CD4-positive, alpha-beta T cell treated with Interleukin-17A for 1 hour (primary cell): ENCODE measurements around the gene C1orf216.
A peak's percentile ranks its signal among the peaks of the same experiment; 100 is the strongest.
"Not testable (repeated sequence)": the region's sequence is repeated elsewhere in the genome, so short reads cannot be mapped to it uniquely, and the experiment has no call there.

Experiments
- DNase-seq: peaks from one replicate; pipeline ENCODE4 v3.0.0-alpha.2; 2020

C1orf216 gene, protein sequence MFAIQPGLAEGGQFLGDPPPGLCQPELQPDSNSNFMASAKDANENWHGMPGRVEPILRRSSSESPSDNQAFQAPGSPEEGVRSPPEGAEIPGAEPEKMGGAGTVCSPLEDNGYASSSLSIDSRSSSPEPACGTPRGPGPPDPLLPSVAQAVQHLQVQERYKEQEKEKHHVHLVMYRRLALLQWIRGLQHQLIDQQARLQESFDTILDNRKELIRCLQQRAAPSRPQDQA

GRCh38 chr1:35718492-35719336 lies at the start of gene C1orf216:
C1orf216 (minus strand) TSS chr1:35718884; CDS start chr1:35716321, 2,563 bp downstream.
- peak; percentile 75 for DNase-seq

- DNase-seq: no peak
Observed at GRCh38 chr1:35764283-35764682, 45.6 kb upstream of the C1orf216 start.

DNA sequence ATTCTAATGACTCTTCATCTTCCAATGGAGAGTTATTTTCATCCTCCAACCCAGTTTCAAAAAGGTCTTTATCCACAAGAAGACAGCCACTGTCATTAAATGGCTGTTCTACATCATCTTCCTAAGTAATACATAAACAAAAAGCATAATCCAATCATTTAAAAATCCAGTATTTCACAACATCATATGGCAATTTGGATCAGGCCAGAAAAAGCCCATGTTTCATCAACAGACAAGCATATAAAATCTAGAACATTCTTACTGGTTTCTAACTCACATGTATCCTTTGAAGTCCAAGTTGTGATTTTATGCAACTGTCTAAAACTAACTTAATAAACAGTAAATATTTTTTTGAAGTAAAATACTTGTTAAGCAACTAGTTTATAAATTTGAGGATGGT lies 44.5 kb upstream of the C1orf216 start:
- no peak for DNase-seq

GRCh38 chr1:35762141-35762540 lies 43.5 kb upstream of the C1orf216 start:
- no peak for DNase-seq

DNA sequence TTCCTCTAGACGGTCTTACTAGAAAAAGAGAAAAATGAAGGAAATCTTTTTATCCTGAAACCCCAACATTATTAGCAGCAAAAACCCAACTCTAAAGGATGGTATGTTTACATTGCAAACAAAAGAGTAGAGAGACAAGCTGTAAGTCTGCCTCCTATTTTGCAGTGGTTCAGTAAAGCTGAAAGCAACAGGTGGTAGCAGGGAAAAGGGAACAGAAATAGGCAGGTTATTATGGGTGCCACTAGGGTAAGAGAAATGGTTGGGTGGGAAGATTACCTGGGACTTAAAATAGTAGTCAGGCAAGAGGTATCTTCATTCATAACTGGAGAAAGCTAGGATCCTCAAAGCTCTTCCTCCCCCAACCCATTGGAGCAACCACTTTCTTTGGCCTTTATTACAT lies 37.4 kb upstream of the C1orf216 start:
- no peak for DNase-seq

DNA sequence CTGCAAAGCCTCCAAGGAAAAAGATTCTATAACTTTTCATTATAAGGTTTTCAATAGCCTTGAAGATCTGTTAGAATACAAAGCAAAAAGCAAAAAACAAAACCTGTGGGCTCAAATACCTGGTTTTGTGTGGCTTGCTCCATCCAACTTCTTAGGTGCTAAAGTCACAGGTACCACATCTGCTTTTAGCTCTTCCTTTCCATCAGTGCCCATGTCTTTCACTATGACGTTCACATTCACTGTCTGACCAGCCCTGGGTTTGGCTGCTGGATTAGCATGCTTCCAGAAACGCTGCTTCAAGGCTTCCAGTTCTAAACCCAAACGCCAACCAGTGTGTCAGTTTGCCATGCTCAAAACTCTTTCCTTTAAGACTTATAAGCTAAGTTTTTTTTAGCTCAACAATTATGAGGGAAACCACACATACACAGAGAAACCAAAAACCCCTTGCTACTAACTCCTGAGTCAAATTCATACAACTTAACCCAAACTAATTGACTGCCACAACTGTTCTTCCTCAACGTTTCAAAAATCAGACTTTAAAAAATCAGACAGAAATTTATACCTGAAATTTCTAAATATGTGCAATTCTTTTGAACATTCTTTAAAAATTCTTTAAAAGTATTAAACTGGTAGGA lies 35.1 kb upstream of the C1orf216 start:
- no peak for DNase-seq

DNA sequence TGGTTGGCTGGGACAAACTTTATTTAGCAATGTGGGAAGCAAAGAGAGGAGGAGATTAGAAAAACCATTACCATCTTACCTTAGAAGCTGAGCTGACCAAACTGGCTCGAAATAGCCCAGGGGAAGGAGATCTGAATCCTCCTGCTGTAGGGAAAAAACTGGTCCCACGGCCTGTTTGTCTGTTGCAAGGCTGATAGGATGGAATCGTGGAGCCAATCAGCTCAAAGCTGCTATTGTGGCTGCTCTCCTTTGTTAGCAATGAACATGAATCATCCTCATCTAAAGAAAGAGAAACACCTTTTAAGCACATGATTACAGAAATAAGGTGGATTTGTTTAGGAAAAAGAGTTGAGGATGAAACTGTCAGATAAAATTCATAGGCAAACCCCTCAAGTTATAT lies 29.6 kb upstream of the C1orf216 start:
- no peak for DNase-seq

DNA sequence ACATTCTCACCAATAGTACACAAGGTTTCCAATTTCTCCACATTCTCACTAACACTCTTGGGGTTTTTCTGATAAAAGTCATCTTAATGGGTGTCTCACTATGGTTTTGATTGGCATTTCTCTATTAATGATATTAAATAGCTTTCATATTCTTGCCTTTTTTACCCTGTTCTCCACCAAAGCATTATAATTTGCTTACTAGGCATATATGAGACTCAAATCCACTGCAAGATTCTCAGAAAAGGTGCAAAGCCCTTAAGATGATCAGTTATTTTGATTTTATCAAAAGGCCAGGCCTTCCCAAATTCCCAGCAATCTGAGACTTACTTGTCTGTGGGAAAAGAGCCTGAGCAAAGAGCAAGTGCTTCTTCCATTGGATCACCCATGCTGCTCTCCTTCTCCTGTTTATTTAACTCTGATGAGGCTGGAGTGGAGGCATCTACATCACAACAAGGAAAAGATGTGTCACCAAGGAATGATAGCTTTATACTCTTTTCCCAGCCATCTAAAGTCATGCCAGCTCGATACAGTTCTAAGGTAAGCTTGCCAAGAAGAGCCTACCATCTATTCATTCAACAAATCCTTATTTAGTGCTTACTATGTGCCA lies 26.5 kb upstream of the C1orf216 start:
- DNase-seq: no peak

DNA sequence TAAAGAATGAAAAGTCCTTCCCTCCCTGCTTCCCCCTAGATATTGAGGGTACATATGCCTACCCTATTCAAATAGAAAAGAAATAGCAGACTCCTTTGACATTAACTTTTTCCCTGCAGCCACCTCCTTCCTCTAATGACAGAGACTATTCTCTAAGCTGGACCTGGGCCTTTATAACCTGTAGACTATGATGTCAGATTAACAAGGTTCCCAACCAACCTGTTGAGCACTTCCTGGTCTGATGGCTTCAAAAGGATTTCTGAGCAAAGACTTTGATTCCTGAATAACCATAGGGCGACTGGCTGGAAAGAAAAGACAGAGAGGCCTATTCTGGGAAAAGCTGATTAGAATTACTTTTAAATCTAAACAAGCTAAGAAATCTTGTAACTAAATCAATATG lies 18.4 kb upstream of the C1orf216 start:
- DNase-seq: no peak

DNA sequence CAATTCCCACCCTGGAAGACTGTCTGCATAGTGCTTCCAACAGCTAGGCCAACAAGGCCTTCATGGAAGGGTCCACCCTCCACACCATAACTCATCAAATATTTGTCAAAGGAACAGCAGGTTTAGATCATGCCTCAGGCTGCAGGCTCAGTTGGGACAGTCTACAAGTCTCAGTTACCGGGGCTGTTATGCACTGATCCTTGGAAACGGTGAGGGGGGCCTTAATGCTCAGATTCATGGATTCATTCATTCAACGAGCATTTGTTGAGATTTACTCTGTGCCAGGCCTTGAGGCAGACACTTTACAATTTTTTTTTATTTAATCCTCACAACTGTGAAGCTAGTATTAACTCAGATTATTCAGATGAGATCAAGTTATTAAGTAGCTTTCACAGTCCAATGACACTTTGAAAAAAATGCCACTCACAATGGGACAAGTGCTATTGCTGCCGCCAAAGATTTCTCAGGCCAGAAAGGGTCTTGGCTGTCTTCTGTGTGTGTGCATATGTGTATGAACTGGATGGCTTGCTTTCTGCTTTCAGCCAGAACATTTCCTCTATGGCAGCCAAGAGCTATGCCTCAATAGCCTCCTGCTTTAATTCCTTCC lies 8.9 kb upstream of the C1orf216 start:
- DNase-seq: no peak

DNA sequence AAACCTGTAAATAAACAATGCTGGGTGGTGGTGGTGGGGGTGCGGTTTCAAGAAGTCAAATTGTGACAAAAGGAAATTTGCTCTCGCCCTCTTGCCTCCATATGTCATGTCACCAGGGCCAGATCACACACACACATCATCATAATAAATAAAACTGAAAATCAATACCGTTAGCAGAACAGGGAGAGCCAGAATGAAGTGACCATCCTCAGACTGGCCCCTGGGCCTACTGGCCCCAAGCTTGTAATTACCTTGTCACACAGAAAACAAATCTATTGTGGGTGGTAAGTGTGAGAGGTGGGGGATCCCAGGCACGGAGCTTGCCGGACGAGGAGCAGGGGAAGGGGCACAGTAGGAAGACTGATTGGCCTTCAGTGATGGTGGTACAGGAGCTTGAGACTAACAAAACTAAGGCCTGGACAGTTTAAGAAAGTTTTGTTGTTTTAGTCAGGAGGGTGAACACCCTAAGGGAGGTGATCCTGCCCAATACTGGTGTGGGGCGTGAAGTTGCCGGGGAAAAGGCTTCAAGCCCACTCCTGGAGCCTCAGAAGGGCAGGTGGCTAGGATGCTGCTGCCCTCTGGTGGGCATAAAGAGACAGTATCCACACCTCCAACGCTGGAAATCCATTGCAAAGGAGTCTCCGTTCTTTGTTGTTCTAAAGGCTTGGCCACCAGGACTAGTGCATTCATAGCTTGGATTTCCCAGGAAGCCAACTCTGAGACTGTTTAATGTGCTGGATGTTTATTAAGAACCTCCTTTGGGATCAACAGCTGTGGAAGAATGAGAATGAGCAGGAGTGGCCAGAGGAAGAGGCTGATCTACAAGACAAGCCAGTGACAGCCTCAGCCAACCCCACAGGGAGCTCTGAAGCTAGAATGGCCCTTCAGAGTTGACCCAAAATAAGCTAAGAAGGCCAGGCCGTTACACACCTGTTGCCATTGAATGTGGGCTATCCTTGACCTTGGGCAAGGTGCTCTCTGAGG lies 8.1 kb upstream of the C1orf216 start:
- DNase-seq: peak; percentile 67

- no peak for DNase-seq
Observed at GRCh38 chr1:35725596-35725995, 6.9 kb upstream of the C1orf216 start.

DNA sequence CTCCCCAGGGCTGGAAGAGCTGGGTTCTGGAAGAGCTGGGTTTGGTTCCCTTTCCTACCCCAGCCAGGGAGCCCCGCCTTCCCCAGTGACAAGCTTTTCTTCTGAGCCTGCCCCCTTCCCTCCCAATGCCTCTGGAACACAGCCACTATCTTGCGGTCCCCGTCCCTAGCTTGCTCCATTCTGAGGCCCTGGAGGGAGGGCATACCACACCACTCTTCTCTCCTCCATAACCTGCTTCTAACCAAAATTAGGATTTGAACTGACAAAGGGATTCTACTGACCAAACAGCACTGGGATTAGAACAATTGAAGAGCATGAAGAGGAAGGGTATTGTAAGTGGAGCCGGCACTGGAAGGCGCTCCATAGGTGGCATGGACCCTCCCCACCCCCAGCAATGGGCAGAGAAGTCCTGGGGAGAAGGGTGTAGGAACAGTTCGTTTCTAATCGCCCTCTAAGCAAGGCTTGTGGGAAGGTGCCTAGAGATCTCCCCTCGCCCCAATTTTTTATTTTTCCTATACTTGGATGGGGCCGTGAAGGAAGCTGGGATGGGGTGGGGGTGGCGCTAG lies 690 bp downstream of the C1orf216 start:
- DNase-seq: no peak

- peak; percentile 83 for DNase-seq
Observed at GRCh38 chr1:35715568-35716002, 3.1 kb downstream of the C1orf216 start.

DNA sequence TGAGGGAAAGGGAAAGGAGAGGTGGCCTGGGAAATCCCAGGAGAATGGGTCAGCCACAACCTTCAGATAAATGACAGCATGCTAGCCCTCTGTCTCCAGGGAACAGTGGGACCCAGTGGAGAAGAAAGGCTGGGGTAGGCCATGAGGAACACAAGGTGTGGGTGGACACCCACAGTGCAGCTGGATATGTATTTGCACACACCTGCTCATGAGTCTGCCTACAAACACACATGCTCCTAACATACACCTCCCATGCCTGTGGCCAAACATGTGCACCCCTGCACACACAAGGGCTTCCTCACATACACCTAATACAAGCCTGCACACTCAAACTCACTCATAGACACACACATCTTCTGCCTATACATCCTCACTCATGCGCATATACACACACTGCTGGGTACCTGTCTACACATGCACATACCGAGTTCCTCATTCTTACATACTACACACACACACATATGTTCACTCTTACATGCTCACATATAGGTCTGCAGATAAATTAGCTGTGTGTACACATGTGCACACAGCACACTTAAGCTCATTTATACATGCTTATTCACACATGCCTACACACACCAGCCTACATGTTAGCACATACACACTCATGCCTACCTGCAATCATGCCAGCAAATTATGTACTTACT lies 3.6 kb downstream of the C1orf216 start:
- no peak for DNase-seq

- DNase-seq: not testable (repeated sequence)
Observed at GRCh38 chr1:35711098-35711497, 7.6 kb downstream of the C1orf216 start.

DNA sequence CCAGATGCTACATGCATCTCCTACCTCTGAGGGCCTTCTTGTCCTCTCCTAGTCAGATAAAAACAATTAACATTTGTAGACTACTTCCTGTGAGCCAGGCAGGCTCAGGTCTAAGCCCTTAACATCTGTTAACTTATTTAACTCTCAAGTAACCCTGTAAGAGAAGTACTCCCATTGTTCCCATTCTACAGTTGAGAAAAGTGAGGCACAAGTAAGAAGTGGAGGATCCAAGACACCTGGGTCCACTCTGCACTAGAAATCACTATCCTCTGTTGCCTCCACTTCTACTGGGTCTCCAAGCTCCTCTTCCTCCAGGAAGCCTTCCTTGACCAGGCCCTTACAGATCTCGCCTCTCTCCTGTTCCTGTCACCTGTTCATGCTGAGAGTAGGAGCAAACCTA lies 9.7 kb downstream of the C1orf216 start:
- no peak for DNase-seq

DNA sequence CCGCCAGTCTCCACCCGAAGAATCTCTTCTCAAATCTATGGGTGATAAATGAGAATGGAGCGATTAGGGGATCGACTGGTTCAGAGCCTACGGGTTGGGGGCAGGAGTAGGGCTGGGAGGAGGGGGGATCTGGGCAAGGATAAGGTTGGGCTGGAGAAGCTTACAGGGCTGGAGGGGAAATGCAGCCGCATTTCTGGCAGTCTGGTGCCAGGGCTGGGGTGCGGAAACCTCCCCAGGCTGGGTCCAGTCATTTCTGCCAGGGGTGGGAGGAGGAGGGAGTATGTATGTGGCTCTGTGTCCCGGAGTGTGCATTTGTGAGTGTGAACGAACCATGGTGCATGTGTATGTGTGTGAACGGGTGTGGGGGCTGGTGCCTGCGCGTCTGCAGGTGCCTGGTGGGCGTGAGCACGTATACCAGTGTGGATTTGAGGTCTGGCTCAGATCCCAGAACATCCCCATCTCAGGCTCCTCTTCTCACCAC lies 10.2 kb downstream of the C1orf216 start:
- no peak for DNase-seq

DNA sequence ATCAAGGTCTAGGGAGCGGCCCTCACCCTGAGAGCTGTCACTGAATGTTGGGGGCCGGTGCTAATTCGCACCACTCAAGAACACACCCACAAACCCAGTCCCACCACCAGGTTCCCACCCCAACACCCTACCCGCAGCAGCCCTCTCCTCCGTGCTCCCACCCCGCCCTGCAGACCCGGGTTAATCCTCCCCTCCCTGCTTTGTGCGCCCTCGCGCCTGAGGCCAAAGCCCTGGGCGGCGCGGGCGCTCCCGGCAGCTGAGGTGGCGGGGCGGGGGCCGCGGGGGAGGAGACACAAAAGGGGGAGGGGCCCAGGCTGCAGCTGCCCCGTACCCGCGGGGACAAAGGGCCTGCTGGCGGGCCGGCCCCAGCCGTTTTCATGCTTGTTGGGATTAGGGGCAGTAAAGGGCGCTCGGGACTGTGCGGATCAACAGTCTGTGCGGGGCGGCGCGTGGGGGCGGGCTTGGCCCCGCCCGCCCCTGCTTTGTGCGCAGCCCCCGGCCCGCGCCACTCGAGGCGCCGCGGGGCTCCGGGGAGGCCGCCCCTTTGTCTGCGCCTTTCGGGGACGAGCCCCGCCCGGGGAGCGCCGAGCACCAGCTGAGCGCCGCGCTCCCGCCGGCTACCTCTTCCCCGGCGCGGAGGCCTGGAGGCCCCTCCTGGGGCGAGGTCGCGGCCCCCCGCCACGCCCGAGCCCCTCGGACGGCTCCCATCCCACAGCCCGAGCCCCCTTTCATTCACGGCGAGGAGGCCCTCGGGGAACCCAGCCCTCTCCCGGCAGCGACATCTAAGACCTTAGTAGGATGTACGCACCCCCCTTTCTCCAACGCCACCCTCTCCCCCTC lies 10.9 kb downstream of the C1orf216 start:
- peak; percentile 25 for DNase-seq
